HepG2 (cell line): ENCODE measurements around the gene MYO18B. TPM values are rescaled to one million over a fixed set of nuclear protein-coding genes. Genes with fewer than 3 reads are reported as not detected.

ENCODE experiments used
- ARID4A ChIP-seq: sonication (generic); formaldehyde crosslinking; IDR thresholded peaks from 2 replicates; pipeline ENCODE4 v1.5.0; 2020; ENCODE audit warnings: mild to moderate bottlenecking, missing genetic modification reagents, borderline replicate concordance
- TBP ChIP-seq: sonication (generic); formaldehyde crosslinking; IDR thresholded peaks from 2 replicates; pipeline ENCODE4 v1.5.0; 2020; ENCODE audit warnings: missing genetic modification reagents
- ZNF557 ChIP-seq: sonication (generic); formaldehyde crosslinking; IDR thresholded peaks from 2 replicates; pipeline ENCODE4 v1.4.0; 2020; ENCODE audit warnings: missing genetic modification reagents
- polyA plus RNA-seq, 8 experiments: library from polyadenylated mRNA; depleted of rRNA in 3 of 8; stranded (reverse) in 7 of 8; unstranded in 1 of 8; fragments of >200 nt; fragmentation: Illumina TruSeq in 4 of 8; extraction: Trizol in 4 of 8; gene quantifications; 2 replicates each; pipeline versions ENCODE4 v1.2.1 to v1.2.3, GENCODE V29; 2011 to 2016; ENCODE audit warnings: low read depth in 4 of 8, missing spikeins in 1 of 8, mixed read lengths in 1 of 8; ENCODE audit not compliant: insufficient read depth in 1 of 8
- total RNA-seq, 5 experiments: library from RNA; depleted of rRNA; stranded (reverse); fragments of >200 nt; fragmentation: Illumina TruSeq; extraction: Trizol; gene quantifications; 2 replicates each; pipeline ENCODE4 v1.2.3, GENCODE V29; 2016; ENCODE audit warnings: low read depth in 1 of 5
- TF ChIP-seq, protein P1 (sequence below): sonication (generic); formaldehyde crosslinking; IDR thresholded peaks from 2 replicates; pipeline ENCODE4 v1.4.0; 2020; ENCODE audit warnings: missing genetic modification reagents, borderline replicate concordance

MYO18B gene
- total and polyA plus RNA-seq, 2 of the 13 experiments (the other 11 are each of a cell fraction or from before 2014, with no cell fraction given) = 0.01 TPM; not detected in 1

DNA sequence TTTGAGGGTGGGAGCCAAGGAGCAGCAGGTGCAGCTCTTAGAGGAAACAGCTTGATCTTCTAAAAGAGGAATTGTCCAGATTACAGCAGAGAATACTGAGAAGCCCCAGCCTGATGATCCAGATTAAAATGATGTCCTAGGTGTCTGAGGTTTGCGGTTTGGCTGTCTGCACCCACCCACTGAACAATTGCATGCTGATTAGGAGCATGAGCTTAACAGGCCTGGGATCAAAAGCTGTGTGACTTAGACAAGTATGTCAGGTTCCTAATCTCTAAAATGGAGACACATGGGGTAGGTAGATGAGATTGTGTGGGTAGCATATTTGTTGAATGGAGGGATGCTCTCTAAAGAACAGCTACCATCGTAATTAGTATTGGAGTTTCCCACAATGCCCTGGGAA, 260.5 kb downstream of the MYO18B start (continued):
- TF ChIP-seq ARID4A (CRISPR knock-in tag) (no peak), ZNF557 (no peak), TBP (CRISPR knock-in tag) (no peak)
- TF ChIP-seq, protein P1, sequence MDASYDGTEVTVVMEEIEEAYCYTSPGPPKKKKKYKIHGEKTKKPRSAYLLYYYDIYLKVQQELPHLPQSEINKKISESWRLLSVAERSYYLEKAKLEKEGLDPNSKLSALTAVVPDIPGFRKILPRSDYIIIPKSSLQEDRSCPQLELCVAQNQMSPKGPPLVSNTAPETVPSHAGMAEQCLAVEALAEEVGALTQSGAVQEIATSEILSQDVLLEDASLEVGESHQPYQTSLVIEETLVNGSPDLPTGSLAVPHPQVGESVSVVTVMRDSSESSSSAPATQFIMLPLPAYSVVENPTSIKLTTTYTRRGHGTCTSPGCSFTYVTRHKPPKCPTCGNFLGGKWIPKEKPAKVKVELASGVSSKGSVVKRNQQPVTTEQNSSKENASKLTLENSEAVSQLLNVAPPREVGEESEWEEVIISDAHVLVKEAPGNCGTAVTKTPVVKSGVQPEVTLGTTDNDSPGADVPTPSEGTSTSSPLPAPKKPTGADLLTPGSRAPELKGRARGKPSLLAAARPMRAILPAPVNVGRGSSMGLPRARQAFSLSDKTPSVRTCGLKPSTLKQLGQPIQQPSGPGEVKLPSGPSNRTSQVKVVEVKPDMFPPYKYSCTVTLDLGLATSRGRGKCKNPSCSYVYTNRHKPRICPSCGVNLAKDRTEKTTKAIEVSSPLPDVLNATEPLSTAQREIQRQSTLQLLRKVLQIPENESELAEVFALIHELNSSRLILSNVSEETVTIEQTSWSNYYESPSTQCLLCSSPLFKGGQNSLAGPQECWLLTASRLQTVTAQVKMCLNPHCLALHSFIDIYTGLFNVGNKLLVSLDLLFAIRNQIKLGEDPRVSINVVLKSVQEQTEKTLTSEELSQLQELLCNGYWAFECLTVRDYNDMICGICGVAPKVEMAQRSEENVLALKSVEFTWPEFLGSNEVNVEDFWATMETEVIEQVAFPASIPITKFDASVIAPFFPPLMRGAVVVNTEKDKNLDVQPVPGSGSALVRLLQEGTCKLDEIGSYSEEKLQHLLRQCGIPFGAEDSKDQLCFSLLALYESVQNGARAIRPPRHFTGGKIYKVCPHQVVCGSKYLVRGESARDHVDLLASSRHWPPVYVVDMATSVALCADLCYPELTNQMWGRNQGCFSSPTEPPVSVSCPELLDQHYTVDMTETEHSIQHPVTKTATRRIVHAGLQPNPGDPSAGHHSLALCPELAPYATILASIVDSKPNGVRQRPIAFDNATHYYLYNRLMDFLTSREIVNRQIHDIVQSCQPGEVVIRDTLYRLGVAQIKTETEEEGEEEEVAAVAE (CRISPR knock-in tag) = no peak
